GM19395 (cell line): Measurements from ENCODE around the gene IL1R2.

ENCODE experiments used
- ATAC-seq: cut with Tn5 transposase; IDR thresholded peaks from one replicate; pipeline ENCODE4 v1.9.1; 2021; ENCODE audit warnings: mild to moderate bottlenecking, moderate library complexity; ENCODE audit not compliant: unreplicated experiment

Gene IL1R2

DNA sequence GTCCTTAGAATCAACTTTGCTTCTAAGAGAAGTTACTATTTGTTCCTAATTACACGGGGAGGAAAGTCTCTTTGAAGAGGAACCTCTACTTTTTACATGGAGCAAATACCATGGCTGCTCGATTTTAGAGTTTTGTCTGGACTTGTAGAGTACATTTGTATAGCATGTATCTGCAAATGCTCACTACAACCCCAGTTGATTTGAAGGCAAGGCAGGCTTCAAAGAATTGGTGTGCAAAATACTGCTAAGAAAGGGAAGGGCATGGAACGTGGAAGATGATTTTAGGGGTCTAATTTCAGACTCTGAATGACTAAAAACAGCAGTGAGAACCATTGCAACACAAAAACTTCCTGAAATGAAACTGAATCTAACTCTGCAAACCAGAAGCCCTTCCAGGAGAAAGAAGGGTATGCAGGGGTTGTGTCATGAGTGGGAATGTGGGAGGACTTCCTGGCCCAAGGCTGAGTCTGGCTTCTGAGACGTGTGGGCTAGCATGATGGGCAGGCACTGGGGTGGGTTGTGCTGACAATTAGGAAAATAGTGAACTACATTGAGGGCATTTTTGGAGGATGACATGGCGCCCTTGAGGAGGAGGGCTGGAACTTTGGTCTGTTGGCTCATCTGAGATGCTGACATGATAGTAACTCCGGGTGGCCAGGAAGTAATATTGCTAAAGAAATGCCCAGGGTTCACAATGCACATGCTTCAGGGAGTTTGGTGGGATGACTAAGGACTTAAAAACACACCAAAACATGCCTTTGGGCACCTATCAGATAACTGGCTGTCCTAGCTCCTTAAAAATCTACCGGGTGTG is 18.9 kb upstream of the IL1R2 start:
- no peak for ATAC-seq

DNA sequence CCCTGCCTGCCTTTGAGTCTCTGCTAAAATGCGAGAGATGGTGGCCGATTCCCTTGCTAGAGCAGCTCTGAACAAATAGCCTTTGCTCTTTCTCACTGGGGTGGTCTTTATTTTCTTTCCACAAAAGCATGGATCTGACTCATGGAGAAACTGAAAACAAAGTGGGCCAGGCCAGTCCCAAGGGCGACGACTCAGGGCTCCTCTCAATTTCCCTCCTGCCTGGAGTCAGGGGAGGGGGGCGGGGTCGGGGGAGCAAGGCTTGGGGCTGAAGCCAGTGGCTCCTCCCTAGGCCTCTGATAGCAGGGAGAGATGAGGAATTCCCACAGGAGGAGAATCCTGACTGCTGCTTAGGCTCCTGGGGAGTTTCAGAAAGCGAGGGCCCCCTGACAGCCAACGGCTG is 17.1 kb upstream of the IL1R2 start:
- ATAC-seq, result no peak

DNA sequence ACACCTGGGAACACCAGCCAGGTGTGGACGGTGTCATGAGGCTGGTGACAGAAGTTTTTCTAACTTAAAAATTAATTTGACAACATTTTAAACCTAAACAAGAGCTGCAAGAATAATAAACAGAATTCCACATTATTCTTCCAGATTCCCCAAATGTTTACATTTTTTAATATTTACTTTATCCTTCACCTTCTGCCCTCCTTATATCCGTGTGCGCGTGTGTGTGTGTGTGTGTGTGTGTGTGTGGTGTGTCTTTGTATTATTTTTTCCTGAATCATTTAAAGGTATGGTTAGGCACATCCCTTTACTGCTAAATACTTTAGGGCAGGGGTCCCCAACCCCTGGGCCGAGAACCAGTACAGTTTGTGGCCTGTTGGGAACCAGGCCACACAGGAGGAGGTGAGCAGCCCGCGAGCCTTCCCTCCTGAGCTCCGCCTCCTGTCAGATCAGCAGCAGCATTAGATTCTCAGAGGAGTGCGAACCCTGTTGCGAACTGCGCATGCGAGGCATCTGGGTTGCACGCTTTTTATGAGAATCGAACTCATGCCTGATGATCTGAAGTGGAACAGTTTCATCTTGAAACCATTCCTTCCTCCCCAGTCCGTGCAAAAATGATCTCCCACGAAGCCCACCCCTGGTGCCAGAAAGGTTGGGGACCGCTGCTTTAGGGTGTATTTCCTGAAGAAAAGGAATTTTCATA is 16.4 kb upstream of the IL1R2 start:
- no peak for ATAC-seq

DNA sequence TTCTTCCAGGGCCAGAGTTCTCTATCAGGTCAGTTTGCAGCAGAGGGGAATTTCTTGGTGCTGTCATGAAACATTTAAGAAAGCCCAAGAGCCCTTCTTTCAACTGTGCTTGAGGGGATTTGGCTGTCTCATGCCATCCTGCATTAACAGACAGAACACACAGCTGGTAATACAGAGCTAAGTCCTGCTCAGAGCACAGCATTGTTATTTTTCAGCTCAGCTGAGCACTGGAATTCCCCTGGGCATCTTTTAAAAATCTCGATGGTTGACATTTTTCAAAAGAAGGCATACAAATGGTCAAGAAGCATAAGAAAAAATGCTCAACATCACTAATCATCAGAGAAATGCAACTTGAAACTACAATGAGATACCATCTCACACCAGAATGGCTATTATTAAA is 14.9 kb upstream of the IL1R2 start:
- ATAC-seq, result no peak

DNA sequence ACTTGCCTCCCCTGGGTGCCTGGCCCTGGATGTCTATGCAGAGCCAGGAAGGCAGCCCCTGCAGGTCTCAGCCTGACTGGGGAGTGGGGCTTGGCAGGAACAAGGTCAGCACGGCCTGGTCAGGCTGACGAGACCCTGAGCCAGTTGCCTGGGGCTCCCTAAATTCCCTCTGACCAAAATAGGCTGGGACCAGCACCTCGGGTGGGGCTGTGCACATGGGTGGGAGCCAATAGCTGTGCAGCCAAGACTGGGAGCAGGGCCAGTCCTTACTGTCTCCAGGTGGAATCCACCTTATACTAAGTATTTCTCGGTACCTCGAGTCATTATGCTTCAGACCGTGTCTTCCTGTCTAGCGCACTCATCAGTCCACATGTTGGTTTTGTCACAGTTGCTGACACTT is 11.4 kb upstream of the IL1R2 start:
- ATAC-seq, result no peak

DNA sequence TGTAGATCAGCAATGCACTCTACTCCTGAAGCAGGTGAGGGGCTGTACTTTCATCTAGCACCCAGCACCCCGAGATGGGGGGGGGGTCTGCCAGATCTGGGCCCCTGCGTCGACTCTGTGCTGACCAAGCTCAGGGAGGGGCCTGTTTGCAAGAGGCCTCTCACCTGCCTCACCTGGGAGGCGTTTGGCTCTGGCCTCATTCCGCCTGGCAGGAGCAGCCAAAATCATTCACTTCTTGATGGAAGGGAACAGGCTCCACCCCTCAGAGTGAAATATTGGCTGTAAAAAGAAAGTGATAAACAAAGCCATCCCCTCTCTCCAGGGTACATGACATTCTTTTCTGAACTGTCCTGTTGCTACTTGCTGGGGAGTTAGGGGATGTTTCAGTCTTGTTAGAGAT is 10.7 kb upstream of the IL1R2 start:
- no peak for ATAC-seq

DNA sequence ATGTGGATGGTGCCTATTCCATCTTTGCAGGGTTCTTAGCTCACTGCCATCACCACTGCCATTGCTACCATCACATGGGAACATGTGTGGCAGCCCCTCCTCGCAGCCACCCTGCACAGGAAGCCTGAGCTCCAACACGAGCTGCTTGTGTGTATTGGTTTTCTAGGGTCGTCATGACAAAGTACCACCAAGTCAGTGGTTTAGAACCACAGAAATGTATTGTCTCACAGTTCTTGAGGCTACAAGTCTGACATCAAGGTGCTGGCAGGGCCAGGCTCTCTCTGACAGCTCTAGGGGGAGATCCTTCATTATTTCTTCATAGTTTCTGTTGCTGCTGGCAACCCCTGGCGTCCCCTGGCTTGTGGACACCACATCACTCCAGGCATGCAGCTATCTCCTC is 10.3 kb upstream of the IL1R2 start:
- no peak for ATAC-seq

DNA sequence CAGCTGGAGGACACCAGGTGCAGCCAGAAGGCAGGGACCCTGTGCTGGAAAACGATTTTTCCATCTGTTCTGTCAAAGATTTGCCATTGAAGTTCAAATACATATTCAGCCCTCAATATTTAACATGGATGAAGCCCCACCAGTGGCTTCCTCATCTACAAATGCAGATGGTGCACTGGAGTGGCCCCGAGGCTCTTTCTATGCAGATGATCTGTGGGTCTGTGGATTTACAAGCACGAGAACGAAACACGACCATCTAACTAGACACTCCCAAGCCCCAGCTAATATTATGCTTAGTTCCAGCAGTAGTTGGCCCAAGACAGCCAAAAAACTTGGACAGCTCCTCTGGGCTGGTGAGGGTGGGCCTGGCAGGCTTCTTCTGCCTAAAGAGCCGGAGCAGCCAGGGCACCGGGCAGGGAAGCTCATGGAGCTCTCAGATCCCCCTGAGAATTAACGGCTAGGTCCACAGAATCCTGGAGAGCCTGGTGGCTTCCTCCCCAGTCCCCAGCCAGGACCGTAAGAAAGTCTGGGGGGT is 9.2 kb upstream of the IL1R2 start:
- ATAC-seq, result no peak

DNA sequence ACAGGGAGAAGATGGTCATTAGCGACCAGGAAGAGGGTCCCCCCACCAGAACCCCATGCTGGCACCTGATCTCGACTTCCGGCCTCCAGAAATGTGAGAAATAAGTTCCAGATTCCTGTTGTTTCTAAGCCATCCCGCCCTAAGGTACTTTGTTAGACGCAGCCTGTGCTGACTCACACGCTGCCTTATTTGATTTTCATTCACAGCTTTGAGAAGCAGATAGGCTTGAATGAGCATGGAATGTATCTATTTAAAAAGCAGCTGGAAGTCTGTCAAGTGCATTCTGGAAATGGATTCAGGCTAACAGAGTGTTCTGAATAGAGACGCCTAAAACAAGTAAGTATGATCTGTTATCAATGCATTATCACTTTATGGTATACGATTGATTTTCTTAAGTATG is 8.3 kb upstream of the IL1R2 start:
- ATAC-seq, result no peak

DNA sequence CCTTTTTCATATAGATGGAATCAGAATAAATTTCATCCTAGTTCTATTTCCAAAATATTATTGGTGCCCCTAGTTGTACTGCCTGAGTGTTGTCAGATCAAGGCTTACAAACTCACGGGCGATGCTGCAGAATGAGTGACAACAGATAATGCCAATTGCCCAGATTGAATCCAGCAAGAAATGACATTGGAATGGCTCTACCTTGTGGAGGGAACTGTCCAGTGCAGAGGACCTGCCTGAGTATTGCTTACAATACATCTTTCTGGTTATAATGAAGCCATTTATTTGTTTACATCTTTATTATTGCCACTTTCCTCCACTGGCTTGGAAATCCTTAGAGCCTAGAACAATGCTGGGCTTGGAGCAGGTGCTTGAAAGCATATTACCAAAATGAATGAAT is 7.8 kb upstream of the IL1R2 start:
- ATAC-seq, result no peak

DNA sequence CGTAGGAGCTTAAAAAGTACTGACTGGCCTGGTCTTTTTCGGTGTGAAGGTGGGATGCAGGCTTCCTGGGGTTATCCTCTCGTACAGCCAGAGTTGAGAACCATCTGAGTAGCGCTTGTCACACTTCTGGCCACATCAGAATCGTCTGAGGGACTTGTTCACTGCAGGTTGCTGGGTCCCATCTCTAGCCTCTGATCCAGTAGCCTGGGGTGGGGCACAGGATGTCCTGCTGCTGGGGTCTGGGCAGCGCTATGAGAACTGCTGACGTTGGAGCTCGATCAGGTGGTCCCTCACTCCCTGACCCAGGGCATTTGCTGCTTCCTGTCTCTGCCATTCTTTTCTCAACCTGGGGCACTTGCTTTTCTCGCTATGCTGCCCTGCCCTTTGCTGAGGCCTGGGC is 7.1 kb upstream of the IL1R2 start:
- ATAC-seq, result no peak

DNA sequence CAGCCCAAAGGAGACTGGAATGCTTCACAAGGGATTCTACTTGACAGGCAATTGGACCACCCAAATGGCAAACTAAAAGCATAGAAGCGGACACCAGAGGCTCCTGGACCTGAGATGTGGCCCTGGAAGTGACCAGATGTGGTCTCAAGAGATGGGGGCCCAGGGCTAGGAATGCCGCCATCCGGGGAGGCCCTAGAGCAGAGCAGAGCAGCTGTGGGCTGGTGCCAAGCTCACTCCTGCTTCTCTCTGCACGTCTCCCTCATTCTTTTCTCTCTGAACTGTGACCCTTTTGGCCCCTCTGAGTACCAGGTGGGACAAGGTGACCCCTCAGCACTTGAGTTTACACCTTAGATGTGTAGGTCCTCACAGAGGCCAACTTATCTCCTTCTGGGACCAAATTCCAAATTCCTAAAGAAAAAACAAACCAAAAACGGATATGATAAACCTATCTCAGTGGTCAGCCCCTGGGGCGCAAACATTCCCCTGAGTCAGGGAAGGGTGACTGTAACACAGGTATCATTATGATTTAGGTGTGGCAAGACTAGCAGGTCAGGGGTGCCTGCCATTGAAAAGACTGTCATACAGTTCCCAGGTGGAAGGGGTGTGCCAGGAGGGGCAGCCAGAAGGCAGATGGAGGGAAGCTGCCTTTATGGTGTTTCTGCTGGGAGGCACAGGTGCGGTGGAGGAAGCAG is 6.5 kb upstream of the IL1R2 start:
- no peak for ATAC-seq

DNA sequence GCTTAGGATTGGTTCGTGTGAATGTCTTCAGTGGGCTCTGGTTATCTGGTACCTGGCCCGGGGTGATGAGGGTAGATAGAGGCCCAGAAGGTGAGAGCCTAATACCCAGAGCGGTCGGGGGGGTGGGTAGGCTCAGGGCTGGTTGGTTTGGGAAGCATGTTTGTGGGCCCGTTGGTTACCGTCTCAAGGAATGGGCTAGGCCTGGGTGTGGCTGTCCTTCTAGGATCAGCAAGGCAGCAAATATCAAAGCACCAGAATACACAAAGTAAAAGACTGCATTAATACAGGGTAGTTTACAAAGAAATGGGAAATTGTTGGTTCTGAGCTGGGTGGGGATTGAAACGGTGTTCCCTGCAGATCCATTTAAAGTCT is 6.0 kb upstream of the IL1R2 start:
- no peak for ATAC-seq

DNA sequence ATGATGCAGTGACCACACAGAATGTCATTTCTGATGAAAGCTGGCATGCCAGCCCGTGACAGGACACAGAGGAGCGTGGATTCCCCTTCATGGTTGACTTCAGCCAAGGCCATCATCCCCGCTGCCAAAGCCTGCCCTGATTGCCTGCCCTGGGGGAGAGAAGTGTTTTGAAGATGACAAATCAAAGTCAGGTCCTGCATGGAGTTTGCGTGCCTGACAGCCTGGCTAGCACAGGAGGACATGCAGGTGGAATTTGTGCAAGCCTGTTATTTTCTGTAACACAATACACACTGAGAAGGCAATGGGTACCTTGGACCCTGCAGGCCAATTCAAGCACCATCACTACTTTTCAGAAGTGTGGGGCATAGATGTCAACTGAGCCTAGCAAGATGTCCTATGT is 5.4 kb upstream of the IL1R2 start:
- no peak for ATAC-seq

DNA sequence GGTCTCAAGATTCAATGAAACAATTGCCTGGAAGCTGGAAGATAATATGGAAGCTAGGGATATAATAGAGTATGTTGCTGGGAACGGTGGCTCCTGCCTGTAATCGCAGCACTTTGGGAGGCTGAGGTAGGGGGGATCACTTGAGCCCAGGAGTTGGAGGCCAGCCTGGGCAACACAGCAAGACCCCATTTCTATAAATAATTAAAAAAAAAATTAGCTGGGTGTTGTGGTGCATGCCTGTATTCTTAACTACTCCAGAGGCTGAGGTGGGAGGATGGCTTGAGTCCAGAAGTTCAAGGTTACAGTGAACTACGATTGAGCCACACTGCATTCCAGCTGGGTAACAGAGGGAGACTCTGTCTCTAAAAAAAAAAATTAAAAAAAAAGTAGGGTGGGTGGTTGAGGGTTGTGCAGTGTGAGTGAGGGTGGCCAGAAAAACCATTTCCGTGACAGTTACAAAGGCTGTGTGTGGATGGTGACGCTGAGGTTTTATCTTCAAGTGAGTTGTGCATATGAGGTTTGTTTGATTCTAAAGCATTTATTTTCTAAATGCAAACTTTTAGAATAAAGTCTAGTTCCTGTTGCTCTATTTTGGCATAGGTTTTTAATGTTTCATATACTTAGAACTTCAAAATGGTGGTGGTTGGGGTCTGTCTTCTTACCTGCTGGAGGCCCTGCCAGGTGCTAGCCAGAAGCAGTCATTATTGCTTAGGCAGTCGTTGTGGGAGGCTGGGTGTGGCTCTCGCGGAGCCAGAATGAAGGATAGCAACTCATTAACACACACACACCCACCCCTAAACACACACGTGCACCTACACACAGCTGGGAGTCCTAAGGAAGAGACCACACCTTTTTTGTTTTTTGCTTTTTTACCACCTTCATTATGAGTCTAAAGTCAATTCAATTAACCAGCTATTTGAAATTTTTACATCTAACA is 4.7 kb upstream of the IL1R2 start:
- no peak for ATAC-seq

DNA sequence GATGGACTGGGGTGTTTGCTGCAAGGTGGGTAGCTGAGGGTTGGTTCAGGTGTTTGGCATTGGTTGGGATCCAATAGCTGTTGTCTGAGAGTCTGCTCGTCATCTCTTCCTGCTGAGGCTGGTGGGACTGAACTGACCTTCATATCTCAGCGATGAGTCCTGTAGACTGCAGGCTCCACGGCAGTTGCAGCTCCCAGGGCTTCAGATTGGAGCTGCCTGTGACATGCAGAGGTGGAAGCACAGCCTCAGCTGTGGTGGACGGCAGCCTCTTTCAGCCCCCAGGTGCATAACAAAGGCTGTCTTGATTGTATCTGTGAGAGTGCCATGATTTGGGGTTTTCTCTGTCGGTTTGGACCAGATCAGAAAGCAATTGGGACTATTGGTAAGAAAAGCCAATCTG is 3.9 kb upstream of the IL1R2 start:
- ATAC-seq, result no peak

DNA sequence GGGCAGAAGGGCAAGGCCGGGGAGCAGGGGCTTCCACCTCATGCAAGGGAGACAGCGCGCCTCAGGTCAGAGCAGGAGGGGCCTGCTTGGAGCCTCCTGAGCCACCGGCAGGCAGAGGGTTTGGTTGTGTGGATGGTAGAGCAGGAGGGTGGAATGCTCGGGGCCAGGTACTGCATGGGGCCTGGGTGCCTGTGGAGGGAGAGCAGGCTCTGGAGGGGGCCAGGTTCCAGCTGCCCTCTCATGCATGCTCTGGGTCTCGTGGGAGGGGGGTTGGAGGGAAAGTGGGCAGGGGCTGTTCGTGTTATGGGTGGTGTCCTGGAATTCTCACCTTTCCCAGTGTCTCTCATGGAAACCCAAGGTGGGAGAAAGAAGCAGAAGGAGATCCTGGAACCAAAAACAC is 3.2 kb upstream of the IL1R2 start:
- ATAC-seq, result no peak

DNA sequence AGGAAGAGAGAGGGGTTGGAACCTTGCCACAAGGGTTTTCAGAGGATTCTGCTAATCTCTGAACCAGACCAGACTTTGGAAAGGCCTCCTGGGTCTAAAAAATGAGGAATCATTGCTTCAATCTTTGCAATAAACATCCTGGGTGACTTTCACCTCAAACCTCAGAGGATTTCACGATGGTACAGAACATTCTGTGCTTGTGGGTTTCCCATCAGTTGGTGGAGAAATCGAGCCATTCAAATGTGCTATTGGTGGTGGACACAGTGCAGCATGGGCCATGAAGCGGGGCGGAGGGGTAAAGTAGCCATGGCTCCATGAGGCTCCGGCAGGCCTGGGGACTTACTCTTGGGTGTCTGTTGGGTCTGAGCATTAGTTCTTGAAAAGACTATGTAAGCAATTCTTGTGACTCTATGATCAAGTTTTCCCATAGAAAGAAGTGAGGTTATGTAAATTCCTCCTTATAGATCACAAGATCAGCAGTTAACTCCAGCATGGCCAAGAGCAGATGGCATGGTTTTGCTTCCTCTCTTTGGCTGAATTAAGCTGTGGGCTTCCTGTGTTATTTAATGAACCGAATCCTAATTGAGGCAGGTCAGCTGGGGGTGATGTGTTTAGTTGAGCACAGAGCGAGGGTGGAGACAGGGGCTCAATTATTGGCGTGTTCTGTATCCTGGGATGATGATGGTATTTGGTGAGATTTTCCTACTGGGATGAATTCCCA is 1.9 kb upstream of the IL1R2 start:
- ATAC-seq, result no peak

DNA sequence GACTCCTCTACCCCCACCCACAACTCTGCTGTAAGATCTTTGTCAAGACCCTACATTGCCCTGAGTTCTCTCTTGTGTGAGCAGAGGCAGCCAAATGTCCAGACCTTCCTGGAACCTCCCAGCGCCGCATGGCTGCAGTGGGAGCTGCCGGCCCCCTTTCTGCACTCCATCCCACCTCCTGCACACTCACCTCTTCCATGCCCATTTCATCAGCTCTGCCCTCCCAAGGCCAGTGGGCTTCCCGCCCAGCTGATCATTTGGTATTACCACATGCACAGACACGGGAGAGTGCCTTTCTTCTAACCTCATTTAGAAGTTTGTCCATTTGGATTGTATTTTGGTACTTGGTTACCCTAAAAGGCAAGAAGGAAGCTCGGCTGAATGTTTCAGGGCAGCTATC is 2.0 kb downstream of the IL1R2 start:
- no peak for ATAC-seq

DNA sequence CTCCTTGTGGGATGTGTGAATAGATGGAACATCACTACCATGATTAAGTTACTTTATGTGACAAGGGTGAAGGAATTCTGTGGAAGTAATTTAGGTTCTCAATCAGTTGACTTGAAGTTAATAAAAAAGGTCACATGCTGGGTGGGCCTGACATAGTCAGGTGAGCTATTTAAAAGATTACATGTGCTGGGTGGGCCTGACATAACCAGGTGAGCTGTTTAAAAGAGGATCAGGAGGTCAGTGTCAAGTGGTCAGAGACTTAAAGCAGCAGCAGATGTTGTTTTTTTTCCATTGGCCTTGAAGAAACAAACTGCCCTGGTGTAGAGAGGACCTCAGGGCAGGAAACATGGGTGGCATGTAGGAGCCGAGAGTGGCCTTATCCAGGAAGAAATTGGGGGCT is 3.3 kb downstream of the IL1R2 start:
- no peak for ATAC-seq
